ENCODE measurements around the gene CDHR4. TPM values are rescaled to one million over a fixed set of nuclear protein-coding genes. Genes with fewer than 3 reads are reported as not detected.

CDHR4 gene
- total RNA-seq, 4 donors from 2014 or later, result not detected

DNA sequence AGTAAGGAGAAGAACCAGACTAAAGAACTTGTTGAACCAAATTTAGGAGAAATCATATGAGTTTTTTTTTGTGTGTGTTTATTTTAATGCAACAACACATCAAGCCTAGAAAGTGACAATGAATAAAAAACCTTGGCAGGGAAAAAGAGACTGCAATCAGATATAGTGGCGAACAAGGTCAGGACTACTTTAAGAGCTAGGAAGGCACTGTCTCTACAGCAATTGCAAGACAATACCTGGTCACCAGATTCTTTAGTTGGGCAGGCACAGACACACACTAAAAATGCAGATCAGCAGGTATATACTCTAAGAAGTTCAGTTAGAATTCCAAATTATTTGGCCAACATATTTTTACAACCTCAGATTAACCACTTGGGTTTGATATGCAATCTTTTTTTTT, 45.1 kb downstream of the CDHR4 start:
- TF ChIP-seq, protein P1, sequence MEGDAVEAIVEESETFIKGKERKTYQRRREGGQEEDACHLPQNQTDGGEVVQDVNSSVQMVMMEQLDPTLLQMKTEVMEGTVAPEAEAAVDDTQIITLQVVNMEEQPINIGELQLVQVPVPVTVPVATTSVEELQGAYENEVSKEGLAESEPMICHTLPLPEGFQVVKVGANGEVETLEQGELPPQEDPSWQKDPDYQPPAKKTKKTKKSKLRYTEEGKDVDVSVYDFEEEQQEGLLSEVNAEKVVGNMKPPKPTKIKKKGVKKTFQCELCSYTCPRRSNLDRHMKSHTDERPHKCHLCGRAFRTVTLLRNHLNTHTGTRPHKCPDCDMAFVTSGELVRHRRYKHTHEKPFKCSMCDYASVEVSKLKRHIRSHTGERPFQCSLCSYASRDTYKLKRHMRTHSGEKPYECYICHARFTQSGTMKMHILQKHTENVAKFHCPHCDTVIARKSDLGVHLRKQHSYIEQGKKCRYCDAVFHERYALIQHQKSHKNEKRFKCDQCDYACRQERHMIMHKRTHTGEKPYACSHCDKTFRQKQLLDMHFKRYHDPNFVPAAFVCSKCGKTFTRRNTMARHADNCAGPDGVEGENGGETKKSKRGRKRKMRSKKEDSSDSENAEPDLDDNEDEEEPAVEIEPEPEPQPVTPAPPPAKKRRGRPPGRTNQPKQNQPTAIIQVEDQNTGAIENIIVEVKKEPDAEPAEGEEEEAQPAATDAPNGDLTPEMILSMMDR (IDR thresholded peaks at IDR 0.05; ENCODE audit: low read depth), result no peak

DNA sequence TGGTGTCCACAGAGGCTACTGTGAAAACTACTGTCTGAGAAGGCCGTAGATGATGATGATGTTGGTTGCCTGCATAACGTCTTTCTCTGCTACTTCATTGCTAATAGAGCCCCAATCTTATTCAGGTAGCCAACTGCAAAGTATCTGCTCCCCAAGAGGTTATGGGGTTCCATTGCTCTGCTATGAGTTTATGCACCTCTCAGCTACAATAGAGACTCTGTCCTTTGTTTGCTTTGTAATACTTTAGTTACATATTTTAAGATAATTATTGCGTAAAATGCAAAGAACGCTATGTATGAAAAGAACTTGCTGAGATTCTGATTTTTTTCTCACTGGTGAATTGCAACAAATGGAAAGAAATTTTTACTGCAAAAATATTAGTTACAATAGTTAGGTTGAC, 48.2 kb downstream of the CDHR4 start:
- TF ChIP-seq, protein P1 (IDR thresholded peaks at IDR 0.05; ENCODE audit: low read depth), result no peak

DNA sequence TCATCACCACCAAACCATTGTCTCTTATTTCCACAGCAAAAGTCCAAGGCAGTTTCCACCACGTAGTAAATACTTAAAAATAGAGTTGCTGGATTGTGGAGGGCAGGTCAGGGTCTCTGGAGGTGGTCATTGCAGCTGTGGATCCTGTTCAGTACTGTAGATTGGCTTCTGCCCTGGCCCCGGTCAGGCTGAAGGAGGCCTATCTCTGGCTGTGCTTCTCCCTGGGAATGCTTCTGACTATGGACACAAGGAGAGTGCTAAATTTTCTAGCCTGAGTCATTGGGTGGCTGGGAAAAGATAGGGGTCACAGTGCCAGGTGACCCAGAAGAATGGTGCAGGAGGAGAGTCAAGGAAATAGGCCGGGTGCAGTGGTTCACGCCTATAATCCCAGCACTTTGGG, 49.6 kb downstream of the CDHR4 start:
- TF ChIP-seq, protein P1 (IDR thresholded peaks at IDR 0.05; ENCODE audit: low read depth), result no peak

DNA sequence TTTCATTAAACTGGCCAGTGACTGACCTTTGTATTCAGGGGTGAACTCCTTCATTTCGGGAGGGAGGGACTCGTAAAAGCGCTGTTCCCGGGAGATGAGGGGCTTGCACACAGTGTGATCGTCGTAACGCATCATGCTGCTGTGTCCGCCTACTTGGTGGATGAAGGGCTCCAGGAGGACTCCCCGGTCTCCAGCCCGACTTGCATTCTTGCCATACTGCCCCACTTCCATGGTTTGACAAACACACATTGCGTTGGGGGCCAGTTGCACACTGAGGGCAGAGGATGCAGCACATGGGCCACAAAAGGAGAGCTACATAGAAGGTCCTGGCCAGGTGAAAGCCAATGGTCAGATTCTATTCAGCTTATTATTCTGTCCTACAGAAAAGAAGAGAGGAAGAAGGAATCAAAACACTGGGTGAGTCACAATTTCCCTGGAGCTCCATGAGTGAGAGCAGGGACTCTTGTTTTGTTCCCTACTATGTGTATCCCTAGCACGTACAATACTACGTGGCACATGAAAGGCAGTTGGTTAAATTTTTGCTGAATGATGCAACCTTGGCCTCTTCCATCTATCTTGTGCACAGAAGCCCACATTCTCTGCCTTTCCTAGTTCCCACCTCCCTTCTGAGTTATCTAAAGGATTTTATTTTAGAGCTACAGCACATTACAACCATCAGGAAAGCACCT, 51.7 kb downstream of the CDHR4 start:
- TF ChIP-seq, protein P1 (IDR thresholded peaks at IDR 0.05; ENCODE audit: low read depth), result no peak

DNA sequence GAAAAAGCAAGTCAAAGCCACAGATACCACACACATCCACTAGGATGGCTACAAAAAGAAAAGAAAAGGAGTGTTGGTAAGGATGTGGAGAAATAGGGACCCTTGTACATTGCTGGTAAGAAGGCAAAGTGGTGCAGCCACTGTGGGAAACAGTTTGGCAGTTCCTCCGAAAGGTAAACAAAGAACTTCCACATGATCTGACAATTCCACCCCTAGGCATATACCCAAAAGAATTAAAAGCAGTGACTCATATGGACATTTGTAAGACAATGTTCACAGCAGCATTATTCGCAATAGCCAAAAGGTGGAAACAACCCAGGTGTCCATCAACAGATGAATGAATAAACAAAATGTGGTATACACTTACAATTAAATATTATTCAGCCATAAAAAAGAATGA, 53.7 kb downstream of the CDHR4 start:
- TF ChIP-seq, protein P1 (IDR thresholded peaks at IDR 0.05; ENCODE audit: low read depth), result no peak

Small RNA genes within 50 kb of the gene (small RNA-seq; reads per million reads assigned to genes)
- not detected for gene COX6CP14

Other genes starting within 250 kb of the CDHR4 start
- under 1 TPM in 3 of 4 donors, not detected in 1; under 0.01 to 0.38 (median 0.16) TPM for gene BSN, start 245.4 kb downstream of the CDHR4 start, total RNA-seq
- 10 to 100 TPM; 40.8 to 65.6 (median 51.3) TPM for gene APEH, start 125.5 kb downstream of the CDHR4 start, total RNA-seq
- 10 to 100 TPM in 2 of 4 donors, 1 to 10 TPM in 2; 2.1 to 11.5 (median 8.2) TPM for gene MST1, start 110.4 kb downstream of the CDHR4 start, total RNA-seq
- gene RNF123, start 110.3 kb downstream of the CDHR4 start, total RNA-seq, result 10 to 100 TPM; 14.7 to 23.7 (median 19.7) TPM
- gene AMIGO3, start 80.2 kb downstream of the CDHR4 start, total RNA-seq, result 1 to 10 TPM in 1 of 4 donors, under 1 TPM in 2, not detected in 1; 0.22 to 1.1 (median 0.68) TPM
- gene GMPPB, start 75.9 kb downstream of the CDHR4 start, total RNA-seq, result 10 to 100 TPM; 11.6 to 16.5 (median 13.7) TPM
- gene IP6K1, start 13.3 kb downstream of the CDHR4 start, total RNA-seq, result 10 to 100 TPM; 25.1 to 36.7 (median 31.6) TPM
- gene INKA1, start 3.4 kb upstream of the CDHR4 start, total RNA-seq, result 1 to 10 TPM; 2.4 to 4.8 (median 3.5) TPM
- gene UBA7, start 14.1 kb upstream of the CDHR4 start, total RNA-seq, result 10 to 100 TPM; 16.8 to 65.7 (median 42.7) TPM
- gene TRAIP, start 56.7 kb upstream of the CDHR4 start, total RNA-seq, result 1 to 10 TPM in 3 of 4 donors, under 1 TPM in 1; 0.82 to 2.2 (median 2.0) TPM
- not detected for gene CAMKV, start 70.0 kb upstream of the CDHR4 start, total RNA-seq
- 1 to 10 TPM in 1 of 4 donors, under 1 TPM in 2, not detected in 1; 0.44 to 2.8 (median 0.51) TPM for gene MST1R, start 104.0 kb upstream of the CDHR4 start, total RNA-seq
- 1 to 10 TPM; 6.7 to 9.4 (median 7.1) TPM for gene MON1A, start 129.9 kb upstream of the CDHR4 start, total RNA-seq
- gene RBM6, start 140.3 kb upstream of the CDHR4 start, total RNA-seq, result 100 to 1,000 TPM in 2 of 4 donors, 10 to 100 TPM in 2; 95.5 to 150 (median 107) TPM

All from subcutaneous adipose tissue (tissue), 4 donors.